WTC11 (cell line): Measurements from ENCODE around the gene FAM124A. TPM values are rescaled to one million over a fixed set of nuclear protein-coding genes. Genes with fewer than 3 reads are reported as not detected.

Source experiments
- ATAC-seq: fragments of 200-7000 bp; cut with Tn5 transposase; 2 replicates; pipeline ENCODE4 v1.10.0; 2021; ENCODE audit warnings: mild to moderate bottlenecking, moderate library complexity
- CTCF ChIA-PET: fragments of 300-600 bp; sonication (Branson Sonifier 250); formaldehyde crosslinking; loops from one replicate; lab custom pipeline; 2021; ENCODE audit warnings: antibody characterized with exemption; lab: Charles Lee
- POLR2A ChIA-PET: fragments of 350-600 bp; sonication (Branson Sonifier 250); formaldehyde crosslinking; loops from one replicate; lab custom pipeline; 2021; ENCODE audit warnings: antibody characterized with exemption; lab: Charles Lee
- DNase-seq: peaks from one replicate; pipeline ENCODE4 v3.0.0; 2021; ENCODE audit warnings: low spot score
- H3K27ac Mint-ChIP-seq: 2 replicates; pipeline ENCODE4 v1.8.0; 2021; ENCODE audit warnings: mixed read lengths
- H3K27me3 Mint-ChIP-seq: 2 replicates; pipeline ENCODE4 v1.8.0; 2021; ENCODE audit warnings: low read depth, mild to moderate bottlenecking, moderate library complexity, mixed read lengths
- H3K36me3 Mint-ChIP-seq: 2 replicates; pipeline ENCODE4 v1.8.0; 2021; ENCODE audit warnings: mixed read lengths
- H3K4me1 Mint-ChIP-seq: 2 replicates; pipeline ENCODE4 v1.8.0; 2022; ENCODE audit warnings: mixed read lengths
- H3K4me3 Mint-ChIP-seq: 2 replicates; pipeline ENCODE4 v1.8.0; 2021; ENCODE audit warnings: mild to moderate bottlenecking, moderate library complexity, mixed read lengths
- H3K9me3 Mint-ChIP-seq: 2 replicates; pipeline ENCODE4 v1.8.0; 2021; ENCODE audit warnings: mixed read lengths
- CBFB ChIP-seq: sonication (generic); formaldehyde crosslinking; IDR thresholded peaks from 2 replicates; pipeline ENCODE4 v1.8.1; 2022; ENCODE audit warnings: mild to moderate bottlenecking, low read depth, missing genetic modification reagents
- CREM ChIP-seq: sonication (generic); formaldehyde crosslinking; IDR thresholded peaks from 2 replicates; pipeline ENCODE4 v1.8.1; 2022; ENCODE audit warnings: mild to moderate bottlenecking, missing genetic modification reagents, moderate library complexity
- CTCF ChIP-seq: fragments of 200-600 bp; IDR thresholded peaks from 2 replicates; pipeline ENCODE4 v1.8.0; 2022; ENCODE audit warnings: antibody characterized with exemption
- FOXJ3 ChIP-seq: sonication (generic); formaldehyde crosslinking; IDR thresholded peaks from 2 replicates; pipeline ENCODE4 v1.9.0; 2021; ENCODE audit warnings: missing genetic modification reagents, mild to moderate bottlenecking, borderline replicate concordance
- FOXK1 ChIP-seq: sonication (generic); formaldehyde crosslinking; IDR thresholded peaks from 2 replicates; pipeline ENCODE4 v1.8.0; 2022; ENCODE audit warnings: mild to moderate bottlenecking, moderate library complexity, missing genetic modification reagents
- FOXP4 ChIP-seq: sonication (generic); formaldehyde crosslinking; IDR thresholded peaks from 2 replicates; pipeline ENCODE4 v1.8.0; 2022; ENCODE audit warnings: mild to moderate bottlenecking, missing genetic modification reagents
- IRF2 ChIP-seq: sonication (generic); formaldehyde crosslinking; IDR thresholded peaks from 2 replicates; pipeline ENCODE4 v1.8.0; 2022; ENCODE audit warnings: low read depth, missing genetic modification reagents, borderline replicate concordance
- JUN ChIP-seq: sonication (generic); formaldehyde crosslinking; IDR thresholded peaks from 2 replicates; pipeline ENCODE4 v1.8.0; 2023; ENCODE audit warnings: mild to moderate bottlenecking, missing genetic modification reagents
- MAX ChIP-seq: sonication (generic); formaldehyde crosslinking; IDR thresholded peaks from 2 replicates; pipeline ENCODE4 v1.8.0; 2022; ENCODE audit warnings: mild to moderate bottlenecking, missing genetic modification reagents
- MYBL2 ChIP-seq: sonication (generic); formaldehyde crosslinking; IDR thresholded peaks from 2 replicates; pipeline ENCODE4 v1.8.1; 2023; ENCODE audit warnings: mild to moderate bottlenecking, moderate library complexity, missing genetic modification reagents
- NFE2L1 ChIP-seq: sonication (generic); formaldehyde crosslinking; IDR thresholded peaks from 2 replicates; pipeline ENCODE4 v1.8.1; 2023; ENCODE audit warnings: missing genetic modification reagents
- SMAD4 ChIP-seq: sonication (generic); formaldehyde crosslinking; IDR thresholded peaks from 2 replicates; pipeline ENCODE4 v1.8.0; 2022; ENCODE audit warnings: mild to moderate bottlenecking, missing genetic modification reagents
- SOX15 ChIP-seq: fragments of 250-450 bp; sonication (Bioruptor Pico); IDR thresholded peaks from 2 replicates; pipeline ENCODE4 v1.9.0; 2021; ENCODE audit warnings: mild to moderate bottlenecking
- TEAD1 ChIP-seq: sonication (generic); formaldehyde crosslinking; IDR thresholded peaks from 2 replicates; pipeline ENCODE4 v1.8.0; 2022; ENCODE audit warnings: mild to moderate bottlenecking, missing genetic modification reagents
- ZNF396 ChIP-seq: fragments of 250-450 bp; sonication (Bioruptor Pico); IDR thresholded peaks from 2 replicates; pipeline ENCODE4 v1.8.0; 2021; ENCODE audit warnings: mild to moderate bottlenecking, moderate library complexity, borderline replicate concordance
- ZNF416 ChIP-seq: fragments of 250-450 bp; sonication (Bioruptor Pico); IDR thresholded peaks from 2 replicates; pipeline ENCODE4 v1.9.0; 2021; ENCODE audit warnings: mild to moderate bottlenecking, inconsistent platforms
- total RNA-seq: library from RNA; stranded (reverse); gene quantifications from 3 replicates; pipeline ENCODE4 v1.2.3, GENCODE V29; 2021

Gene FAM124A
- total RNA-seq, 1 experiment from 2014 or later, result 45.8 TPM

GRCh38 chr13:51246025-51246417 lies 23.8 kb downstream of the FAM124A start (continued):
- no peak for TF ChIP-seq CTCF
- no peak for TF ChIP-seq SOX15 (CRISPR knock-in tag)
- TF ChIP-seq ZNF416 (CRISPR knock-in tag), result no peak
- no peak for TF ChIP-seq MYBL2
- TF ChIP-seq ZNF396 (CRISPR knock-in tag), result no peak
- TF ChIP-seq SMAD4 (CRISPR knock-in tag), result no peak
- no peak for TF ChIP-seq JUN (CRISPR knock-in tag)
- no peak for TF ChIP-seq FOXJ3
- TF ChIP-seq CBFB (CRISPR knock-in tag), result no peak
- TF ChIP-seq FOXK1 (CRISPR knock-in tag), result no peak
- TF ChIP-seq, all 79 proteins: peak for 0

GRCh38 chr13:51246418-51247277 lies 24.4 kb downstream of the FAM124A start:
- TF ChIP-seq CREM (CRISPR knock-in tag) (no peak), MAX (peak; percentile 32)
- TF ChIP-seq, all 79 proteins: peak for 1
- Mint-ChIP-seq H3K27me3 (no peaks in the 10 kb centered on the region), H3K4me3 (no peak overlapping the region), H3K4me1 (no peaks in the 10 kb centered on the region; the same call in 1 of the 2 replicates), H3K9me3 (no peaks in the 10 kb centered on the region), H3K36me3 (peaks cover 18% of the 10 kb centered on the region), H3K27ac (peak overlapping the region; percentile 46)
- CTCF ChIA-PET, result interaction anchor here (0.5 to 4.5 kb wide), 7 partner anchors 21 to 135 kb away, joined by 3 to 37 read pairs (median 6); no protein-coding TSS in a partner anchor
- POLR2A ChIA-PET, result interaction anchor here (0.7 to 1.7 kb wide), 2 partner anchors 40 to 557 kb away, joined by 3 to 8 read pairs; no protein-coding TSS in a partner anchor
- DNase-seq (no peak), ATAC-seq (no peak)

- Mint-ChIP-seq H3K9me3 (no peaks in the 10 kb centered on the region), H3K4me3 (no peak overlapping the region), H3K4me1 (peaks cover 15% of the 10 kb centered on the region), H3K36me3 (peaks cover 44% of the 10 kb centered on the region), H3K27ac (no peak overlapping the region), H3K27me3 (no peaks in the 10 kb centered on the region)
- ATAC-seq (no peak), DNase-seq (no peak)
- POLR2A ChIA-PET, result interaction anchor here (1.0 kb wide), 2 partner anchors 54 to 62 kb away, joined by 3 read pairs; no protein-coding TSS in a partner anchor
- CTCF ChIA-PET, result interaction anchor here (1.1 to 1.2 kb wide), 3 partner anchors 37 to 128 kb away, joined by 3 to 5 read pairs (median 3); no protein-coding TSS in a partner anchor
- TF ChIP-seq TEAD1 (no peak), ZNF396 (CRISPR knock-in tag) (no peak), NFE2L1 (CRISPR knock-in tag) (no peak), IRF2 (no peak), FOXP4 (CRISPR knock-in tag) (no peak)
Measured at GRCh38 chr13:51249255-51249654, 27.1 kb downstream of the FAM124A start.
